SK-N-SH treated with all-trans-retinoic acid at 6 μM for 48 hours (cell line): ENCODE data around the gene CRLF3.

Source experiments
- ATAC-seq: fragments of 200-7000 bp; cut with Tn5 transposase; 3 replicates; pipeline ENCODE4 v1.9.1; 2020; ENCODE audit warnings: mild to moderate bottlenecking, moderate library complexity
- BACH2 ChIP-seq: fragments of 250-450 bp; sonication (Bioruptor Pico); IDR thresholded peaks from 2 replicates; pipeline ENCODE4 v1.9.0; 2021; ENCODE audit warnings: mild to moderate bottlenecking, borderline replicate concordance
- CREB5 ChIP-seq: fragments of 250-450 bp; sonication (Bioruptor Pico); IDR thresholded peaks from 2 replicates; pipeline ENCODE4 v1.5.1; 2020; ENCODE audit warnings: low read depth, mild to moderate bottlenecking, moderate library complexity
- CSDC2 ChIP-seq: fragments of 250-450 bp; sonication (Bioruptor Pico); IDR thresholded peaks from 2 replicates; pipeline ENCODE4 v1.5.0; 2020; ENCODE audit warnings: mild to moderate bottlenecking, moderate library complexity
- CSRNP3 ChIP-seq: fragments of 250-450 bp; sonication (Bioruptor Pico); IDR thresholded peaks from 2 replicates; pipeline ENCODE4 v1.5.1; 2021; ENCODE audit warnings: mild to moderate bottlenecking, moderate library complexity
- GLIS3 ChIP-seq: fragments of 250-450 bp; sonication (Bioruptor Pico); IDR thresholded peaks from 2 replicates; pipeline ENCODE4 v1.5.0; 2020; ENCODE audit warnings: mild to moderate bottlenecking, moderate library complexity
- ISL1 ChIP-seq: fragments of 250-450 bp; sonication (Bioruptor Pico); IDR thresholded peaks from 2 replicates; pipeline ENCODE4 v2.1.2; 2022; ENCODE audit warnings: mild to moderate bottlenecking, moderate library complexity
- PATZ1 ChIP-seq: fragments of 250-450 bp; sonication (Bioruptor Pico); IDR thresholded peaks from 2 replicates; pipeline ENCODE4 v1.8.0; 2020; ENCODE audit warnings: mild to moderate bottlenecking, moderate library complexity, borderline replicate concordance
- POU6F1 ChIP-seq: fragments of 250-450 bp; sonication (Bioruptor Pico); IDR thresholded peaks from 2 replicates; pipeline ENCODE4 v1.8.0; 2021; ENCODE audit warnings: low read depth, mild to moderate bottlenecking, moderate library complexity, borderline replicate concordance
- PPARA ChIP-seq: fragments of 250-450 bp; sonication (Bioruptor Pico); IDR thresholded peaks from 2 replicates; pipeline ENCODE4 v1.5.0; 2020; ENCODE audit warnings: mild to moderate bottlenecking, borderline replicate concordance
- RARB ChIP-seq: fragments of 250-450 bp; sonication (Bioruptor Pico); IDR thresholded peaks from 2 replicates; pipeline ENCODE4 v1.8.0; 2021; ENCODE audit warnings: mild to moderate bottlenecking, moderate library complexity
- TCF4 ChIP-seq: fragments of 250-450 bp; sonication (Bioruptor Pico); IDR thresholded peaks from 2 replicates; pipeline ENCODE4 v1.8.0; 2021; ENCODE audit warnings: mild to moderate bottlenecking, moderate library complexity, borderline replicate concordance
- TOX ChIP-seq: fragments of 250-450 bp; sonication (Bioruptor Pico); IDR thresholded peaks from 2 replicates; pipeline ENCODE4 v1.8.0; 2021; ENCODE audit warnings: mild to moderate bottlenecking, moderate library complexity, borderline replicate concordance
- TSHZ2 ChIP-seq: fragments of 250-450 bp; sonication (Bioruptor Pico); IDR thresholded peaks from 2 replicates; pipeline ENCODE4 v1.5.0; 2020; ENCODE audit warnings: mild to moderate bottlenecking, moderate library complexity
- ZC3H10 ChIP-seq: fragments of 250-450 bp; sonication (Bioruptor Pico); IDR thresholded peaks from 2 replicates; pipeline ENCODE4 v1.5.1; 2021; ENCODE audit warnings: mild to moderate bottlenecking, moderate library complexity
- ZFP3 ChIP-seq: fragments of 250-450 bp; sonication (Bioruptor Pico); IDR thresholded peaks from 2 replicates; pipeline ENCODE4 v1.5.0; 2020; ENCODE audit warnings: mild to moderate bottlenecking, moderate library complexity
- ZNF565 ChIP-seq: fragments of 450-650 bp; formaldehyde crosslinking; conservative IDR thresholded peaks from 2 replicates; pipeline ENCODE4 v1.5.0; 2020; ENCODE audit warnings: low read depth, mild to moderate bottlenecking, moderate library complexity
- ZNF8 ChIP-seq: fragments of 450-650 bp; formaldehyde crosslinking; IDR thresholded peaks from 2 replicates; pipeline ENCODE4 v1.5.0; 2020; ENCODE audit warnings: mild to moderate bottlenecking, moderate library complexity

The CRLF3 gene

GRCh38 chr17:30824356-30825145, at the start of gene CRLF3:
Gene CRLF3 (minus strand): TSS chr17:30824692. CDS start chr17:30824651, 41 bp downstream.
- peak; percentile 96 for ATAC-seq
- no peak for TF ChIP-seq POU6F1 (CRISPR knock-in tag)
- TF ChIP-seq CREB5 = no peak
- peak; percentile 51 for TF ChIP-seq ZNF8
- no peak for TF ChIP-seq ZNF565

GRCh38 chr17:30869005-30869404, 44.5 kb upstream of the CRLF3 start:
- ATAC-seq = no peak
- TF ChIP-seq BACH2 (CRISPR knock-in tag) (no peak), GLIS3 (CRISPR knock-in tag) (no peak), CSDC2 (no peak), PATZ1 (no peak), ZFP3 (no peak), TCF4 (no peak), PPARA (no peak), ZNF565 (no peak), POU6F1 (CRISPR knock-in tag) (no peak), CREB5 (no peak), ZNF8 (no peak), TSHZ2 (CRISPR knock-in tag) (no peak), CSRNP3 (CRISPR knock-in tag) (no peak), ZC3H10 (CRISPR knock-in tag) (no peak), ISL1 (CRISPR knock-in tag) (no peak), TOX (CRISPR knock-in tag) (no peak), RARB (CRISPR knock-in tag) (no peak)
- TF ChIP-seq, all 23 proteins: peak for 0

- TF ChIP-seq CREB5 (no peak), PATZ1 (no peak)
- no peak for ATAC-seq
Measured at GRCh38 chr17:30864636-30865035, 40.1 kb upstream of the CRLF3 start.
